A549 (cell line): Measurements from ENCODE around the gene COG7. TPM values are rescaled to one million over a fixed set of nuclear protein-coding genes. Genes with fewer than 3 reads are reported as not detected.

Source experiments
- ATAC-seq, 2 experiments: fragments of 200-7000 bp in 1 of 2; fragments of >200 bp in 1 of 2; cut with Nextera tagmentation in 1 of 2; cut with Tn5 transposase in 1 of 2; 3 replicates each; pipeline versions ENCODE4 v1.8.0 to v1.9.1; 2018 to 2020; ENCODE audit warnings: mild to moderate bottlenecking in 1 of 2, moderate library complexity in 1 of 2
- CTCF ChIA-PET: fragments of 300-600 bp; sonication (Branson Sonifier 250); formaldehyde crosslinking; extraction: SDS; loops from one replicate; lab custom pipeline; 2021; ENCODE audit warnings: antibody characterized with exemption, inconsistent platforms; lab: Yijun Ruan, JAX
- POLR2A ChIA-PET: fragments of 350-600 bp; formaldehyde crosslinking; extraction: SDS; loops from one replicate; lab custom pipeline; 2021; ENCODE audit warnings: antibody characterized with exemption, inconsistent platforms; lab: Yijun Ruan, JAX
- DNase-seq, 2 experiments: peaks; one replicate each; pipeline versions ENCODE4 v3.0.0 to v3.0.0-alpha.2; 2011 to 2016; ENCODE audit warnings: low read depth in 1 of 2, low spot score in 1 of 2
- FAIRE-seq: peaks from 2 replicates; lab custom pipeline; 2011; peaks lifted over from hg19 to GRCh38; lab: Jason Lieb, UNC
- H3K27ac ChIP-seq, 2 experiments: fragments of >200 bp; sonication (Bioruptor Twin); formaldehyde crosslinking; 3 replicates each; pipeline ENCODE4 v1.5.1; 2016 to 2017
- H3K4me1 ChIP-seq: fragments of >200 bp; sonication (Bioruptor Twin); formaldehyde crosslinking; 3 replicates; pipeline ENCODE4 v1.6.1; 2016
- H3K4me2 ChIP-seq: fragments of >200 bp; sonication (Bioruptor Twin); formaldehyde crosslinking; 3 replicates; pipeline ENCODE4 v1.6.1; 2016
- H3K4me3 ChIP-seq: fragments of >200 bp; sonication (Bioruptor Twin); formaldehyde crosslinking; 3 replicates; pipeline ENCODE4 v1.5.1; 2016
- H3K9me3 ChIP-seq: fragments of >200 bp; sonication (Bioruptor Twin); formaldehyde crosslinking; 3 replicates; pipeline ENCODE4 v1.6.1; 2016
- CBX2 ChIP-seq: fragments of 200-600 bp; sonication (generic); IDR thresholded peaks from 2 replicates; pipeline ENCODE4 v1.6.1; 2016; ENCODE audit warnings: low read depth, mild to moderate bottlenecking, borderline replicate concordance
- CHD2 ChIP-seq: fragments of 150-350 bp; IDR thresholded peaks from 2 replicates; pipeline ENCODE4 v1.6.1; 2014; ENCODE audit warnings: low read length; ENCODE audit not compliant: partially characterized antibody
- EHMT2 ChIP-seq: fragments of 200-600 bp; sonication (generic); IDR thresholded peaks from 2 replicates; pipeline ENCODE4 v1.6.1; 2016; ENCODE audit warnings: antibody characterized with exemption, low read depth, mild to moderate bottlenecking, moderate library complexity
- EP300 ChIP-seq, 2 experiments: fragments of >200 bp; sonication (Bioruptor Twin); formaldehyde crosslinking; IDR thresholded peaks; 2 replicates in 1 of 2; 3 replicates in 1 of 2; pipeline ENCODE4 v1.6.1; 2016 to 2017
- FOSB ChIP-seq: fragments of 250-450 bp; sonication (Bioruptor Pico); IDR thresholded peaks from 2 replicates; pipeline ENCODE4 v1.5.0; 2020; ENCODE audit warnings: mild to moderate bottlenecking, moderate library complexity
- FOSL2 ChIP-seq, 2 experiments: fragments of 450-650 bp in 1 of 2; fragments of >200 bp in 1 of 2; sonication (Bioruptor Twin) in 1 of 2; formaldehyde crosslinking; IDR thresholded peaks; 2 replicates each; pipeline versions ENCODE4 v1.5.0 to v1.6.1; 2016 to 2020; ENCODE audit warnings: mild to moderate bottlenecking in 1 of 2, moderate library complexity in 1 of 2
- GATA3 ChIP-seq: IDR thresholded peaks from 2 replicates; pipeline ENCODE4 v1.6.1; 2012; ENCODE audit warnings: borderline replicate concordance
- HOXA7 ChIP-seq: fragments of 250-450 bp; sonication (Bioruptor Pico); IDR thresholded peaks from 2 replicates; pipeline ENCODE4 v1.5.0; 2020; ENCODE audit warnings: mild to moderate bottlenecking, moderate library complexity
- HOXB5 ChIP-seq: fragments of 250-450 bp; sonication (Bioruptor Pico); IDR thresholded peaks from 2 replicates; pipeline ENCODE4 v1.5.0; 2020; ENCODE audit warnings: mild to moderate bottlenecking, moderate library complexity
- JUN ChIP-seq, 2 experiments: fragments of >200 bp; sonication (Bioruptor Twin); formaldehyde crosslinking; IDR thresholded peaks; 2 replicates in 1 of 2; 3 replicates in 1 of 2; pipeline ENCODE4 v1.6.1; 2016 to 2017
- KDM1A ChIP-seq: fragments of 200-600 bp; sonication (generic); IDR thresholded peaks from 2 replicates; pipeline ENCODE4 v1.6.1; 2016; ENCODE audit warnings: low read depth, mild to moderate bottlenecking
- MAFK ChIP-seq: fragments of 450-650 bp; IDR thresholded peaks from 2 replicates; pipeline ENCODE4 v1.6.1; 2014; ENCODE audit not compliant: partially characterized antibody
- NFE2L2 ChIP-seq: fragments of 150-350 bp; conservative IDR thresholded peaks from 2 replicates; pipeline ENCODE4 v1.6.1; 2014; ENCODE audit warnings: low read length
- NPAS2 ChIP-seq: fragments of 250-450 bp; sonication (Bioruptor Pico); IDR thresholded peaks from 2 replicates; pipeline ENCODE4 v1.8.0; 2022; ENCODE audit warnings: mild to moderate bottlenecking, moderate library complexity, borderline replicate concordance
- PHF8 ChIP-seq: fragments of 200-600 bp; sonication (generic); IDR thresholded peaks from 2 replicates; pipeline ENCODE4 v1.6.1; 2016; ENCODE audit warnings: low read depth, mild to moderate bottlenecking, antibody characterized with exemption, moderate library complexity, borderline replicate concordance
- POLR2A ChIP-seq: IDR thresholded peaks from 2 replicates; pipeline ENCODE4 v1.6.1; 2012; ENCODE audit warnings: mild to moderate bottlenecking, low read length
- POLR2AphosphoS2 ChIP-seq: conservative IDR thresholded peaks from 2 replicates; pipeline ENCODE4 v1.6.1; 2012; ENCODE audit warnings: low read length, improper control_type of control experiment, inconsistent platforms
- RAD21 ChIP-seq, 2 experiments: fragments of >200 bp in 1 of 2; sonication (Bioruptor Twin) in 1 of 2; formaldehyde crosslinking in 1 of 2; IDR thresholded peaks in 1 of 2; conservative IDR thresholded peaks in 1 of 2; 2 replicates in 1 of 2; 3 replicates in 1 of 2; pipeline ENCODE4 v1.6.1; 2012 to 2018; ENCODE audit warnings: inconsistent platforms in 1 of 2
- SMC3 ChIP-seq: fragments of >200 bp; sonication (Bioruptor Twin); formaldehyde crosslinking; IDR thresholded peaks from 3 replicates; pipeline ENCODE4 v1.6.1; 2018; ENCODE audit warnings: inconsistent platforms
- TFCP2L1 ChIP-seq: fragments of 250-450 bp; sonication (Bioruptor Pico); IDR thresholded peaks from 2 replicates; pipeline ENCODE4 v1.5.0; 2021; ENCODE audit warnings: mild to moderate bottlenecking
- TP53 ChIP-seq: fragments of 250-450 bp; sonication (Bioruptor Pico); IDR thresholded peaks from 2 replicates; pipeline ENCODE4 v1.5.0; 2021; ENCODE audit warnings: mild to moderate bottlenecking, moderate library complexity
- ZC3H11A ChIP-seq: fragments of 450-650 bp; IDR thresholded peaks from 2 replicates; pipeline ENCODE4 v1.6.1; 2014; ENCODE audit warnings: antibody characterized with exemption, mild to moderate bottlenecking
- ZFP36 ChIP-seq: fragments of 450-650 bp; IDR thresholded peaks from 2 replicates; pipeline ENCODE4 v1.6.1; 2014; ENCODE audit warnings: borderline replicate concordance; ENCODE audit not compliant: partially characterized antibody
- ZSCAN20 ChIP-seq: fragments of 250-450 bp; sonication (Bioruptor Pico); IDR thresholded peaks from 2 replicates; pipeline ENCODE4 v1.8.0; 2022; ENCODE audit warnings: mild to moderate bottlenecking, moderate library complexity
- WGBS: methylation state at CpG from one replicate; pipeline ENCODE4 v1.1.6; 2017; ENCODE audit errors: missing lambda C conversion rate; 5-methylcytosine and 5-hydroxymethylcytosine counted together
- polyA plus RNA-seq, 4 experiments: library from polyadenylated mRNA; depleted of rRNA in 3 of 4; stranded (reverse); fragments of >200 nt; fragmentation: RNase III in 1 of 4; extraction: RNeasy Plus Mini Kit Qiagen cat#74134 plus additional on column Dnase treatment in 1 of 4; gene quantifications; 2 replicates in 3 of 4; 3 replicates in 1 of 4; pipeline ENCODE4 v1.2.3, GENCODE V29; 2011 to 2017
- TF ChIP-seq, protein P1 (sequence below): fragments of 250-450 bp; sonication (Bioruptor Pico); IDR thresholded peaks from 2 replicates; pipeline ENCODE4 v1.5.0; 2020; ENCODE audit warnings: low read depth, mild to moderate bottlenecking, moderate library complexity
- TF ChIP-seq, protein P2 (sequence below): fragments of 200-600 bp; sonication (generic); IDR thresholded peaks from 2 replicates; pipeline ENCODE4 v1.6.1; 2016; ENCODE audit warnings: antibody characterized with exemption, mild to moderate bottlenecking, moderate library complexity
- TF ChIP-seq, protein P3 (sequence below): IDR thresholded peaks from 2 replicates; pipeline ENCODE4 v1.6.1; 2012
- TF ChIP-seq, protein P4 (sequence below): fragments of >200 bp; sonication (Bioruptor Twin); formaldehyde crosslinking; IDR thresholded peaks from 3 replicates; pipeline ENCODE4 v1.5.1; 2016
- TF ChIP-seq, protein P5 (sequence below): fragments of 150-350 bp; IDR thresholded peaks from 2 replicates; pipeline ENCODE4 v1.6.1; 2014; ENCODE audit warnings: low read depth, mild to moderate bottlenecking, low read length

Gene COG7
- polyA plus RNA-seq, 2 of the 4 experiments (the other 2 are of a cell fraction), result 11.3 to 18.5 TPM

DNA sequence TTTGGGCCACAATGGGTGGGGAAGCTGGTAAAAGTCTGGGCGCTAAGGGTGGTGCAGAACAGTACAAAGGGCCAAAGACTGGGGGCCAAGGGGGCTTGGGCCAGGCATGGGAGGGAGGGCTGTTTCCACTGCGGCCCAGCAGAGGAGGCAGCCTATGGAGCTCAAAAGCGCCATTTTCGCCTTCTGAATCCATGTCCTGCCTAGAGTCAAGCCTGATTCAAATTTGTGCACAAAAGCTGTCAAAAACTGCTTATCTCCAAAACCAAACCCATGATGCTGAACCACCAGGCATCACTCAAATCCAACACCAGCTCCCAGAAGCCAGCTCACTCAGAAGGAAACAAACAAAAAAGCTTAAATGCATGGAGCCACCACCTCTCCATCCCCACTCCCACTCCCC lies 16.0 kb downstream of the COG7 start:
- 100% methylated on average over 4 of the region's 4 CpGs for WGBS
- TF ChIP-seq PHF8 (no peak), ZSCAN20 (CRISPR knock-in tag) (no peak), NPAS2 (CRISPR knock-in tag) (no peak), FOSB (CRISPR knock-in tag) (no peak), HOXA7 (CRISPR knock-in tag) (no peak), KDM1A (no peak), JUN (IDR thresholded peaks at IDR 0.05) (no peak), CBX2 (no peak), RAD21 (conservative IDR thresholded peaks at IDR 0.05 in 1 of 2, IDR thresholded peaks at IDR 0.05 in 1 of 2) (no peak), TP53 (no peak), CHD2 (no peak), POLR2AphosphoS2 (no peak), POLR2A (no peak), FOSL2 (IDR thresholded peaks at IDR 0.05) (no peak), FOSL2 (CRISPR knock-in tag; IDR thresholded peaks at IDR 0.05) (no peak)
- TF ChIP-seq, protein P1, sequence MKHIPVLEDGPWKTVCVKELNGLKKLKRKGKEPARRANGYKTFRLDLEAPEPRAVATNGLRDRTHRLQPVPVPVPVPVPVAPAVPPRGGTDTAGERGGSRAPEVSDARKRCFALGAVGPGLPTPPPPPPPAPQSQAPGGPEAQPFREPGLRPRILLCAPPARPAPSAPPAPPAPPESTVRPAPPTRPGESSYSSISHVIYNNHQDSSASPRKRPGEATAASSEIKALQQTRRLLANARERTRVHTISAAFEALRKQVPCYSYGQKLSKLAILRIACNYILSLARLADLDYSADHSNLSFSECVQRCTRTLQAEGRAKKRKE (CRISPR knock-in tag), result no peak
- ATAC-seq (no peak), DNase-seq (no peak), FAIRE-seq (no peak)
- H3K9me3 ChIP-seq, result no peaks in the 10 kb centered on the region
- H3K27ac ChIP-seq, result no peak overlapping the region
- H3K4me1 ChIP-seq, result no peaks in the 10 kb centered on the region
- POLR2A ChIA-PET, result no interaction called here
- H3K4me2 ChIP-seq, result no peak overlapping the region
- H3K4me3 ChIP-seq, result no peak overlapping the region
- CTCF ChIA-PET, result interaction anchor here (0.7 to 8.4 kb wide), 10 partner anchors 11 to 1881 kb away, joined by 3 to 336 read pairs (median 4); partner anchors contain the start of genes COG7 and SCNN1G

DNA sequence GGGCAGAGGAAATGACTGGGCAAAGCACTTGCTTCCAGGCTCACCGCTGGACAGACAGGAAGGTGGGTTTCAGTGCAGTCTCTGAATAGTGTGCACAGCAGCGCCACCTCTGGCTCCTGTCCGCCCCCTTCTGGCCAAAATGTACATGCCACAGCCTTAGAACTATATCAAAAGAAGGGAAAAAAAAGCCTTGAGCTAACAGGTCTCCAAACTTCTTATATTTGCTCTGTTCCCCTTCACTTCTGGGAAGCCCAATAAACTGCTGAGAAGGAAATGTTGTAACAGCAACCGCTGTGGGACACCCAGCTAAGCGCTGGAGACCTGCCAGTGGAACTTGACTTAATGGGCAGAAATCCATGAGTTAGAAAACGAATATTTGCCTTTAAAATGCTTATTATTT lies 17.5 kb downstream of the COG7 start:
- no peak overlapping the region for H3K4me3 ChIP-seq
- H3K27ac ChIP-seq, result no peak overlapping the region
- H3K9me3 ChIP-seq, result no peaks in the 10 kb centered on the region
- CTCF ChIA-PET, result interaction anchor here (0.5 to 8.4 kb wide), 51 partner anchors 11 to 609 kb away, joined by 3 to 336 read pairs (median 5); partner anchors contain the start of genes COG7, EARS2, GGA2 and SCNN1G
- DNase-seq (peak; percentile 73 to 74), ATAC-seq (peak; percentile 94 to 99), FAIRE-seq (no peak)
- 32% methylated on average over 6 of the region's 6 CpGs for WGBS
- POLR2A ChIA-PET, result interaction anchor here (1.1 kb wide), 1 partner anchor 17 kb away, joined by 3 read pairs; the partner anchor contains the start of gene COG7
- H3K4me2 ChIP-seq, result no peak overlapping the region
- TF ChIP-seq EHMT2, result no peak
- TF ChIP-seq ZC3H11A, result no peak
- TF ChIP-seq MAFK, result no peak
- no peak for TF ChIP-seq NPAS2 (CRISPR knock-in tag)
- TF ChIP-seq FOSL2 (IDR thresholded peaks at IDR 0.05), result no peak
- no peak for TF ChIP-seq FOSL2 (CRISPR knock-in tag; IDR thresholded peaks at IDR 0.05)
- no peak for TF ChIP-seq HOXA7 (CRISPR knock-in tag)
- TF ChIP-seq, protein P2, sequence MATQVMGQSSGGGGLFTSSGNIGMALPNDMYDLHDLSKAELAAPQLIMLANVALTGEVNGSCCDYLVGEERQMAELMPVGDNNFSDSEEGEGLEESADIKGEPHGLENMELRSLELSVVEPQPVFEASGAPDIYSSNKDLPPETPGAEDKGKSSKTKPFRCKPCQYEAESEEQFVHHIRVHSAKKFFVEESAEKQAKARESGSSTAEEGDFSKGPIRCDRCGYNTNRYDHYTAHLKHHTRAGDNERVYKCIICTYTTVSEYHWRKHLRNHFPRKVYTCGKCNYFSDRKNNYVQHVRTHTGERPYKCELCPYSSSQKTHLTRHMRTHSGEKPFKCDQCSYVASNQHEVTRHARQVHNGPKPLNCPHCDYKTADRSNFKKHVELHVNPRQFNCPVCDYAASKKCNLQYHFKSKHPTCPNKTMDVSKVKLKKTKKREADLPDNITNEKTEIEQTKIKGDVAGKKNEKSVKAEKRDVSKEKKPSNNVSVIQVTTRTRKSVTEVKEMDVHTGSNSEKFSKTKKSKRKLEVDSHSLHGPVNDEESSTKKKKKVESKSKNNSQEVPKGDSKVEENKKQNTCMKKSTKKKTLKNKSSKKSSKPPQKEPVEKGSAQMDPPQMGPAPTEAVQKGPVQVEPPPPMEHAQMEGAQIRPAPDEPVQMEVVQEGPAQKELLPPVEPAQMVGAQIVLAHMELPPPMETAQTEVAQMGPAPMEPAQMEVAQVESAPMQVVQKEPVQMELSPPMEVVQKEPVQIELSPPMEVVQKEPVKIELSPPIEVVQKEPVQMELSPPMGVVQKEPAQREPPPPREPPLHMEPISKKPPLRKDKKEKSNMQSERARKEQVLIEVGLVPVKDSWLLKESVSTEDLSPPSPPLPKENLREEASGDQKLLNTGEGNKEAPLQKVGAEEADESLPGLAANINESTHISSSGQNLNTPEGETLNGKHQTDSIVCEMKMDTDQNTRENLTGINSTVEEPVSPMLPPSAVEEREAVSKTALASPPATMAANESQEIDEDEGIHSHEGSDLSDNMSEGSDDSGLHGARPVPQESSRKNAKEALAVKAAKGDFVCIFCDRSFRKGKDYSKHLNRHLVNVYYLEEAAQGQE, result no peak
- no peak for TF ChIP-seq PHF8
- TF ChIP-seq POLR2AphosphoS2, result no peak
- TF ChIP-seq EP300 (IDR thresholded peaks at IDR 0.05), result no peak
- TF ChIP-seq, protein P3, sequence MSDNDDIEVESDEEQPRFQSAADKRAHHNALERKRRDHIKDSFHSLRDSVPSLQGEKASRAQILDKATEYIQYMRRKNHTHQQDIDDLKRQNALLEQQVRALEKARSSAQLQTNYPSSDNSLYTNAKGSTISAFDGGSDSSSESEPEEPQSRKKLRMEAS, result no peak
- TF ChIP-seq HOXB5 (CRISPR knock-in tag), result no peak
- TF ChIP-seq ZFP36, result no peak
- peak; percentile 73 for TF ChIP-seq SMC3
- no peak for TF ChIP-seq CBX2
- TF ChIP-seq, protein P4, sequence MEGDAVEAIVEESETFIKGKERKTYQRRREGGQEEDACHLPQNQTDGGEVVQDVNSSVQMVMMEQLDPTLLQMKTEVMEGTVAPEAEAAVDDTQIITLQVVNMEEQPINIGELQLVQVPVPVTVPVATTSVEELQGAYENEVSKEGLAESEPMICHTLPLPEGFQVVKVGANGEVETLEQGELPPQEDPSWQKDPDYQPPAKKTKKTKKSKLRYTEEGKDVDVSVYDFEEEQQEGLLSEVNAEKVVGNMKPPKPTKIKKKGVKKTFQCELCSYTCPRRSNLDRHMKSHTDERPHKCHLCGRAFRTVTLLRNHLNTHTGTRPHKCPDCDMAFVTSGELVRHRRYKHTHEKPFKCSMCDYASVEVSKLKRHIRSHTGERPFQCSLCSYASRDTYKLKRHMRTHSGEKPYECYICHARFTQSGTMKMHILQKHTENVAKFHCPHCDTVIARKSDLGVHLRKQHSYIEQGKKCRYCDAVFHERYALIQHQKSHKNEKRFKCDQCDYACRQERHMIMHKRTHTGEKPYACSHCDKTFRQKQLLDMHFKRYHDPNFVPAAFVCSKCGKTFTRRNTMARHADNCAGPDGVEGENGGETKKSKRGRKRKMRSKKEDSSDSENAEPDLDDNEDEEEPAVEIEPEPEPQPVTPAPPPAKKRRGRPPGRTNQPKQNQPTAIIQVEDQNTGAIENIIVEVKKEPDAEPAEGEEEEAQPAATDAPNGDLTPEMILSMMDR, result peak; percentile 91
- TF ChIP-seq TFCP2L1 (CRISPR knock-in tag), result no peak
- TF ChIP-seq RAD21 (conservative IDR thresholded peaks at IDR 0.05 in 1 of 2, IDR thresholded peaks at IDR 0.05 in 1 of 2), result peak; percentile 65 to 77
- no peak for TF ChIP-seq JUN (IDR thresholded peaks at IDR 0.05)
- TF ChIP-seq POLR2A, result no peak
- TF ChIP-seq NFE2L2, result no peak
- TF ChIP-seq, protein P5, sequence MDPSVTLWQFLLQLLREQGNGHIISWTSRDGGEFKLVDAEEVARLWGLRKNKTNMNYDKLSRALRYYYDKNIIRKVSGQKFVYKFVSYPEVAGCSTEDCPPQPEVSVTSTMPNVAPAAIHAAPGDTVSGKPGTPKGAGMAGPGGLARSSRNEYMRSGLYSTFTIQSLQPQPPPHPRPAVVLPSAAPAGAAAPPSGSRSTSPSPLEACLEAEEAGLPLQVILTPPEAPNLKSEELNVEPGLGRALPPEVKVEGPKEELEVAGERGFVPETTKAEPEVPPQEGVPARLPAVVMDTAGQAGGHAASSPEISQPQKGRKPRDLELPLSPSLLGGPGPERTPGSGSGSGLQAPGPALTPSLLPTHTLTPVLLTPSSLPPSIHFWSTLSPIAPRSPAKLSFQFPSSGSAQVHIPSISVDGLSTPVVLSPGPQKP, result no peak
- no peak for TF ChIP-seq GATA3
- no peaks in the 10 kb centered on the region for H3K4me1 ChIP-seq
